Common myeloid progenitor, CD34-positive (primary cell): ENCODE measurements around the gene ERVK3-1.
A peak's percentile ranks its signal among the peaks of the same experiment; 100 is the strongest.

ENCODE experiments used
- CTCF ChIA-PET: fragments of 350-600 bp; sonication (Branson Sonifier 250); formaldehyde crosslinking; loops from one replicate; lab custom pipeline; 2021; ENCODE audit warnings: antibody characterized with exemption; lab: Charles Lee
- POLR2A ChIA-PET: fragments of 350-600 bp; sonication (Branson Sonifier 250); formaldehyde crosslinking; loops from one replicate; lab custom pipeline; 2021; ENCODE audit warnings: antibody characterized with exemption; lab: Charles Lee
- DNase-seq, 3 donors: peaks; one replicate each; pipeline versions ENCODE4 v3.0.0 to v3.0.0-alpha.2; 2013
- H3K27ac ChIP-seq, 2 experiments: 1 replicate in 1 of 2; 2 replicates in 1 of 2; pipeline ENCODE4 v1.7.0; 2013; ENCODE audit warnings: inconsistent platforms in 2 of 2, low read length in 2 of 2, mild to moderate bottlenecking in 2 of 2, low read depth in 1 of 2, moderate library complexity in 1 of 2; ENCODE audit not compliant: severe bottlenecking in 2 of 2, insufficient read depth in 1 of 2, poor library complexity in 1 of 2
- H3K27me3 ChIP-seq, 5 experiments: replicated peaks in 2 of 5; 1 replicate in 3 of 5; 2 replicates in 2 of 5; pipeline versions ENCODE4 v1.6.1 to v1.7.0; 2013; ENCODE audit warnings: low read length in 4 of 5, mild to moderate bottlenecking in 2 of 5, moderate library complexity in 2 of 5, inconsistent platforms in 1 of 5; ENCODE audit not compliant: insufficient read depth in 5 of 5, control insufficient read depth in 4 of 5
- H3K36me3 ChIP-seq, 4 experiments: 1 replicate in 2 of 4; 2 replicates in 2 of 4; pipeline versions ENCODE4 v1.6.1 to v1.7.0; 2013; ENCODE audit warnings: low read length in 3 of 4, control low read depth in 1 of 4, mild to moderate bottlenecking in 1 of 4; ENCODE audit not compliant: control insufficient read depth in 4 of 4, insufficient read depth in 4 of 4
- H3K4me1 ChIP-seq, 4 experiments: 1 replicate in 3 of 4; 2 replicates in 1 of 4; pipeline versions ENCODE4 v1.6.1 to v1.7.1; 2013; ENCODE audit warnings: low read length in 3 of 4, mild to moderate bottlenecking in 3 of 4, control low read depth in 1 of 4, inconsistent platforms in 1 of 4, moderate library complexity in 1 of 4; ENCODE audit not compliant: control insufficient read depth in 4 of 4, insufficient read depth in 4 of 4; ENCODE audit errors: control extremely low read depth in 1 of 4
- H3K4me3 ChIP-seq, 7 experiments: 1 replicate in 4 of 7; 2 replicates in 3 of 7; pipeline versions ENCODE4 v1.5.1 to v1.7.0; 2013; ENCODE audit warnings: mild to moderate bottlenecking in 7 of 7, low read length in 6 of 7, moderate library complexity in 6 of 7, inconsistent platforms in 2 of 7, low read depth in 2 of 7, control low read depth in 1 of 7; ENCODE audit not compliant: insufficient read depth in 4 of 7, control insufficient read depth in 1 of 7; ENCODE audit errors: extremely low read depth in 1 of 7
- H3K9me3 ChIP-seq, 5 experiments: 1 replicate in 4 of 5; 2 replicates in 1 of 5; pipeline versions ENCODE4 v1.6.1 to v1.7.1; 2013; ENCODE audit warnings: low read length in 4 of 5, mild to moderate bottlenecking in 2 of 5, inconsistent platforms in 1 of 5, low read depth in 1 of 5, moderate library complexity in 1 of 5; ENCODE audit not compliant: control insufficient read depth in 4 of 5, insufficient read depth in 2 of 5; ENCODE audit errors: control extremely low read depth in 1 of 5
- WGBS: methylation state at CpG from one replicate; pipeline ENCODE4 v1.1.5; 2013; ENCODE audit not compliant: insufficient coverage; 5-methylcytosine and 5-hydroxymethylcytosine counted together

ERVK3-1 gene

DNA sequence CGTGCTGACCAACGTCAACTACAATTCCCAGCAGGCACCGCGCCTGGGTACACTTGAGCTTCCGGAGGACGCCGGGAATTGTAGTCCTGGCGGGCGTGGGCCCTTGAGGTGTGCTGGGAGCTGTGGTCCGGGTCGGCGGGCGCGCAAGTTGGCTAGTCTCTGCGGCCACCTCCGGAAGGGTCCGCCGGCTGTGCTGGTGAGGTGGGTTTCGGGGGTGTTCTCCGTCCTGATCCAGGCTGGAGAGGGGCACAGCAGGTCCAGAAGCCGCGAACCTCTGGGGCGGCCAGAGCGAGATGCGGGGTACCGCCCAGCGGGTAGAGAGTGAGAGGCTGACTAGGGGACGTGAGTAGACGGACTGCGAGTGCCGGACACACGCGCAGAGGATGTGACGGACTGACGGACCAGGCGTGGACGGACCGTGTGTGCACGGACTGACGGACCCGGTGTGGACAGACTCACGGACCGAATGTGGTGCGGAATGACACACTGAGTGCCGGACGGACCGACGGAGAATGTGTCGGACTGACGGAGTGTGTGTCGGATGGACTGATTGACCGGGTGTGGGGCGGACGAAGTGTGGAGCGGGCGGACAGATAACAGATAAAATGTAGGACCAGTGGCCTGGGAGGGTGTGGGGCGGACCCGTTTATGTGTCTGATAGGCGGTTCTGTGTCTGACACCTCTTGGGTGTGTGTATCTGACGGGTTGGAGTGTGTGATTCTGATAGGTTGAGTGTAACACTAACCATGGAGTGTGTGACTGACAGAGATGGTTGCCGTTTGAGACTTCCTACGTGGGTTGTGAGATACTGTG lies 21.9 kb downstream of the ERVK3-1 start, which contains the start of gene ZSCAN22:
ZSCAN22 (plus strand) TSS at position 81 of the 813 bp plus-strand sequence. CDS start 7,809 bp downstream, outside the sequence.
- POLR2A ChIA-PET: interaction anchor here (0.8 to 1.2 kb wide), 3 partner anchors 20 to 144 kb away, joined by 3 to 7 read pairs (median 4); partner anchors contain the start of gene ZNF274
- Histone ChIP-seq H3K4me3 (peak within 1 kb of the TSS; percentile 72 to 100 (median 94)), H3K36me3 (peaks cover 0 to 7% (median 2%) of the 10 kb centered on the region in 4 experiments), H3K4me1 (peaks cover 0 to 27% (median 21%) of the 10 kb centered on the region in 4 experiments), H3K27me3 (no peaks in the 10 kb centered on the region), H3K27ac (peak within 1 kb of the TSS; percentile 36 to 80), H3K9me3 (no peaks in the 10 kb centered on the region)
- CTCF ChIA-PET: interaction anchor here (1.0 to 1.5 kb wide), 4 partner anchors 18 to 82 kb away, joined by 3 to 8 read pairs (median 4); partner anchors contain the start of genes ZNF497 and ZNF584
- 0% methylated on average over 40 of the region's 62 CpGs for WGBS
- peak; percentile 86 to 92 (median 88) for DNase-seq

DNA sequence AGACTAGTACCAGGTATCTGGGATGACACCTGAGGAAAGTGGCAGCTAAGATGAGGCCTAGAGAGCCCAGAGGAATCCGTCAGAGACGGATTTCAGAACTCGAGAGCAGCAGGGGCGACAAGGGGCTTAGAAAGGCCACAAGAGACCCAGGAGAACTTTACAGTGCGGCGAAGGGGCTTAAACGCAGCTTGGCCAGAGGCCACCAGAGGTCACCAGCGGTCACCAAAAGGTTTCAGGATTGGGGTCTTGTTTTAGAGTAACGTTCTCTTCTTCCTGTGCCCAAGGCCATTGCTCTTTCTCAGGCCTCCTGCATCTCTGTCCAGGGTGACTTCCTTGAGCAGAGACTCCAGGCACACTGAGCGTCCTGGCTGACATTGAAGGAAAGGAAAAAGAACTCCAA lies 23.8 kb downstream of the ERVK3-1 start:
- CTCF ChIA-PET: interaction anchor here (0.8 to 2.3 kb wide), 3 partner anchors 32 to 78 kb away, joined by 3 to 8 read pairs (median 3); no protein-coding TSS in a partner anchor
- H3K4me3 ChIP-seq: no peak overlapping the region
- WGBS: 64% methylated on average over 9 of the region's 10 CpGs
- POLR2A ChIA-PET: no interaction called here
- H3K27ac ChIP-seq: no peak overlapping the region
- H3K9me3 ChIP-seq: no peaks in the 10 kb centered on the region
- H3K4me1 ChIP-seq: peaks cover 0 to 27% (median 21%) of the 10 kb centered on the region in 4 experiments
- DNase-seq: peak; percentile 59 to 72 (median 64)
- no peaks in the 10 kb centered on the region for H3K36me3 ChIP-seq
- no peaks in the 10 kb centered on the region for H3K27me3 ChIP-seq

DNA sequence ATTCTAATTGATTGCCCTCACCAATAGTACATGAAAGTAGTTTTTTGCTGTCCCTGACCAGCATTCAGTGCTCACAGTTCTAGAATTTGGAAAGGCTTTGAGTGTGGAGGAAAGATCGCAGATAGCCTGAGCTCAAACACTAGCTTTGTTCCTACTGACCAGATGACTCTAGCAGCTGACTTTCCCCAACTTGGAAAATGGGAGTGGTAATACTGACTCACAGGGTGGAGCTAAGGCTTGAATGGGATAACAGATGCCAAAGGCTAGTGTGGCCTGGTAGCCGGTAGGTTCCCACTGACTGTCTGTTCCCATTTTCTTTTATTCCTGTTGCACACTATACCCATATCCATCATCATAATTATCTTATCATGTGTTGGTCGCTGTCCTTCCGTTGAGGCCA lies 25.3 kb downstream of the ERVK3-1 start:
- Histone ChIP-seq H3K27me3 (no peaks in the 10 kb centered on the region), H3K4me3 (no peak overlapping the region), H3K36me3 (peaks cover 0 to 11% (median 8%) of the 10 kb centered on the region in 4 experiments), H3K9me3 (no peaks in the 10 kb centered on the region), H3K27ac (no peak overlapping the region), H3K4me1 (peaks cover 0 to 25% (median 21%) of the 10 kb centered on the region in 4 experiments)
- no peak for DNase-seq
- CTCF ChIA-PET: interaction anchor here (0.7 to 1.6 kb wide), 5 partner anchors 9 to 170 kb away, joined by 3 to 6 read pairs (median 3); no protein-coding TSS in a partner anchor
- WGBS: 93% methylated on average over 3 of the region's 4 CpGs
- POLR2A ChIA-PET: no interaction called here

DNA sequence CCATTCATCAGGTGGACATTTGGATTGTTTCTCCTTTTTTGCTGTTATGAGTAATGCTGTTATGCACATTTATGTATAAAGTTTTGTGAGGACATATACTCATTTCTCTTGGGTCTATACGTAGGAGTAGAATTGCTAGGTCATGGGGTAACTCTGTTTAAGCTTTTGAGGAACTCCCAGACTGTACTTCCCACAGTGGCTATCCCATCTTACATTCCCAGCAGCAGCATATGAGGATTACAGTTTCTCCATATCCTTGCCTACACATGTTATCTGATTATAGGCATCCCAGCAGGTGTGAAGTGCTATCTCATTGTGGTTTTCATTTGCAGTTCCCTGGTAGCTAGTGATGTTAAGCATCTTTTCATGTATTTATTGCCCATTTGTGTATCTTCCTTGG lies 27.5 kb downstream of the ERVK3-1 start:
- no CpG with 5 or more reads among the region's 1 CpG for WGBS
- no peaks in the 10 kb centered on the region for H3K27me3 ChIP-seq
- POLR2A ChIA-PET: no interaction called here

DNA sequence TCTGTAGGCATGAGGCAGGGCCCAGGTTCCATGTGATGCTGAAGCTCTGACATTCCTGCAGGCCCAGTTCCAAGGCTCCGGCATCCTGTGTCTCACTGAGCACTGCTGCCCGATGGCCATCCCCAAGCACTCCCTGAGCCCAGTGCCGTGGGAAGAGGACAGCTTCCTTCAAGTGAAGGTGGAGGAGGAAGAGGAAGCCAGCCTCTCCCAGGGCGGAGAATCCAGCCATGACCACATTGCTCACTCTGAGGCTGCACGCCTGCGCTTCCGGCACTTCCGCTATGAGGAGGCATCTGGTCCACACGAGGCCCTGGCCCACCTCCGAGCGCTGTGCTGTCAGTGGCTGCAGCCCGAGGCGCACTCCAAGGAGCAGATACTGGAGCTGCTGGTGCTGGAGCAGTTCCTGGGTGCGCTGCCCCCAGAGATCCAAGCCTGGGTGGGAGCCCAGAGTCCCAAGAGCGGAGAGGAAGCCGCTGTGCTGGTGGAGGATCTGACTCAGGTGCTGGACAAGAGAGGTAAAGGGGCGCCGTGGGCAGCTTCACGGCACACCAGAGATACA lies 29.6 kb downstream of the ERVK3-1 start:
- Histone ChIP-seq H3K9me3 (peaks cover 0 to 4% (median 0%) of the 10 kb centered on the region in 5 experiments), H3K4me1 (no peaks in the 10 kb centered on the region), H3K4me3 (no peak overlapping the region), H3K36me3 (peaks cover 6 to 49% (median 30%) of the 10 kb centered on the region in 4 experiments), H3K27ac (no peak overlapping the region), H3K27me3 (no peaks in the 10 kb centered on the region)
- ChIA-PET CTCF (interaction anchor here (1.4 to 1.5 kb wide), 2 partner anchors 28 to 39 kb away, joined by 3 to 4 read pairs; partner anchors contain the start of gene ZNF497), POLR2A (no interaction called here)
- WGBS: 97% methylated on average over 9 of the region's 19 CpGs
- no peak for DNase-seq

More for the DNA sequence above, 27.5 kb downstream of the ERVK3-1 start:
- peak in 1 of 3 donors; percentile 10 for DNase-seq
- no peaks in the 10 kb centered on the region for H3K9me3 ChIP-seq
- H3K27ac ChIP-seq: no peak overlapping the region
- CTCF ChIA-PET: interaction anchor here (1.0 to 1.1 kb wide), 2 partner anchors 11 to 31 kb away, joined by 3 read pairs; no protein-coding TSS in a partner anchor
- H3K4me1 ChIP-seq: peaks cover 0 to 8% (median 3%) of the 10 kb centered on the region in 4 experiments
- no peak overlapping the region for H3K4me3 ChIP-seq
- peaks cover 2 to 29% (median 15%) of the 10 kb centered on the region in 4 experiments for H3K36me3 ChIP-seq

DNA sequence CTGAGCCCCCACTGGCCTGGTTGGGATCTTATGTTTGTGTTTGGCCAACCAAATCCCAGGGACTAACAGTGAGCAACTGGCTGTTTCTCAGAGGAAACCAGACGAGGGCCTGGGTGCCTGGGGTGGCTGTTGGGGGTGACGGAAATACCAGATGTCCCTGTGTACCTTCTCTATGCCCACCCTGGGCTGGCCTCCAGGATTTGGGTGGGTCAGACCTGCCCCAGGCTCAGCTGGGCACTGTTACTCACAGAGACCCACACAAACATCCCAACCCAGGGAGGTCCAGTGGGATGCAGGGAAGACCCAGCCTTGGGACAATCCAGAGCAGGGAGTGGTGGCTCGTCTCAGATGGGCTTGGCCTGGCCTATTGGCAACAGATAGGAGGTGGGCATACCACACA lies 30.5 kb downstream of the ERVK3-1 start:
- POLR2A ChIA-PET: no interaction called here
- no peak overlapping the region for H3K4me3 ChIP-seq
- no peaks in the 10 kb centered on the region for H3K4me1 ChIP-seq
- H3K27me3 ChIP-seq: no peaks in the 10 kb centered on the region
- WGBS: 100% methylated on average over 1 of the region's 3 CpGs
- peaks cover 0 to 4% (median 0%) of the 10 kb centered on the region in 5 experiments for H3K9me3 ChIP-seq
- no peak overlapping the region for H3K27ac ChIP-seq
- CTCF ChIA-PET: interaction anchor here (1.0 to 1.5 kb wide), 2 partner anchors 16 to 27 kb away, joined by 3 to 4 read pairs; partner anchors contain the start of gene ZNF497
- no peak for DNase-seq
- peaks cover 6 to 49% (median 31%) of the 10 kb centered on the region in 4 experiments for H3K36me3 ChIP-seq
